Fibroblast of the aortic adventitia (primary cell): ENCODE results near the gene NKAPL. TPM values are rescaled to one million over a fixed set of nuclear protein-coding genes. Genes with fewer than 3 reads are reported as not detected.

Experiments used
- DNase-seq: peaks from one replicate; pipeline ENCODE4 v3.0.0-alpha.2; 2010; ENCODE audit warnings: low read depth
- H3K4me3 ChIP-seq: 2 replicates; pipeline ENCODE4 v1.5.1; 2011; ENCODE audit warnings: low read depth, mild to moderate bottlenecking, control low read depth, low read length, moderate library complexity
- total RNA-seq: library from RNA; depleted of rRNA; stranded (reverse); fragments of >200 nt; gene quantifications from 2 replicates; pipeline ENCODE4 v1.2.3, GENCODE V29; 2012; ENCODE audit warnings: low replicate concordance
- TF ChIP-seq, protein P1 (sequence below): IDR thresholded peaks from 2 replicates; pipeline ENCODE4 v1.5.1; 2011; ENCODE audit warnings: mild to moderate bottlenecking, low read length, control low read depth, inconsistent platforms; ENCODE audit not compliant: insufficient read depth

Gene NKAPL
- total RNA-seq, 1 donor: 1.3 TPM

GRCh38 chr6:28226460-28226859, 32.6 kb upstream of the NKAPL start:
- TF ChIP-seq, protein P1, sequence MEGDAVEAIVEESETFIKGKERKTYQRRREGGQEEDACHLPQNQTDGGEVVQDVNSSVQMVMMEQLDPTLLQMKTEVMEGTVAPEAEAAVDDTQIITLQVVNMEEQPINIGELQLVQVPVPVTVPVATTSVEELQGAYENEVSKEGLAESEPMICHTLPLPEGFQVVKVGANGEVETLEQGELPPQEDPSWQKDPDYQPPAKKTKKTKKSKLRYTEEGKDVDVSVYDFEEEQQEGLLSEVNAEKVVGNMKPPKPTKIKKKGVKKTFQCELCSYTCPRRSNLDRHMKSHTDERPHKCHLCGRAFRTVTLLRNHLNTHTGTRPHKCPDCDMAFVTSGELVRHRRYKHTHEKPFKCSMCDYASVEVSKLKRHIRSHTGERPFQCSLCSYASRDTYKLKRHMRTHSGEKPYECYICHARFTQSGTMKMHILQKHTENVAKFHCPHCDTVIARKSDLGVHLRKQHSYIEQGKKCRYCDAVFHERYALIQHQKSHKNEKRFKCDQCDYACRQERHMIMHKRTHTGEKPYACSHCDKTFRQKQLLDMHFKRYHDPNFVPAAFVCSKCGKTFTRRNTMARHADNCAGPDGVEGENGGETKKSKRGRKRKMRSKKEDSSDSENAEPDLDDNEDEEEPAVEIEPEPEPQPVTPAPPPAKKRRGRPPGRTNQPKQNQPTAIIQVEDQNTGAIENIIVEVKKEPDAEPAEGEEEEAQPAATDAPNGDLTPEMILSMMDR: no peak
- DNase-seq: no peak
- H3K4me3 ChIP-seq: peak overlapping the region; percentile 83

- no peak overlapping the region for H3K4me3 ChIP-seq
- TF ChIP-seq, protein P1: no peak
- no peak for DNase-seq
Measured at GRCh38 chr6:28232785-28233184, 26.3 kb upstream of the NKAPL start.

DNA sequence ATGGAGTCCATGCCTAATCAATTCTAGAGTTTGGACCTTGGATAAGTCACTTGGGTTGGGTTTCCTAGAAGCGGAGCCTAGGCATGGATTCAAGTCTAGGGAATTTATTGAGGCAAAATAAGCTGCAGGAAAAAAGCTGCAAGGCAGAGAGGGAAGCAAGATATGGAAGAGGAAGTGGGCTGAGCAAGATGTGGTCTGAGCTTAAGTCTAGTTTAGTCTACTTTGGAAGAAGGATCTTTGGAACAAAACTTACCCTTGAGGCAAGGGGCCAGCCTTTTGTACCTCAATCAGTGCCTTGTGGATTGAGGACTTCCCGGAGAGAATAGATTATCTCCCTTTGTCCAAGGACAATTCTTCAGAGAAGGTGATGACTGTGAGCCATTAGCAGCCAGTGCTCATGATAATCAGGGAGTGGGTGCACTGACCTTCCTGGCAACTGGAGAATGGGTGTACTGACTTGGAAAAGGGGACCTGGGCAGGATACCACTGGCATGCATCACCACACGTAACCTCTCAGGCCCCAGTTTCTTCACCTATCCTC, 23.1 kb upstream of the NKAPL start:
- H3K4me3 ChIP-seq: no peak overlapping the region
- no peak for DNase-seq
- TF ChIP-seq, protein P1: no peak

- no peak for DNase-seq
- TF ChIP-seq, protein P1: no peak
Measured at GRCh38 chr6:28239636-28240035, 19.5 kb upstream of the NKAPL start.

GRCh38 chr6:28240471-28240870, 18.6 kb upstream of the NKAPL start:
- TF ChIP-seq, protein P1: no peak
- DNase-seq: no peak
- H3K4me3 ChIP-seq: no peak overlapping the region

More at GRCh38 chr6:28239636-28240035, 19.5 kb upstream of the NKAPL start:
- no peak overlapping the region for H3K4me3 ChIP-seq

GRCh38 chr6:28243946-28244345, 15.2 kb upstream of the NKAPL start:
- no peak for DNase-seq
- no peak overlapping the region for H3K4me3 ChIP-seq
- TF ChIP-seq, protein P1: no peak
